ENCODE measurements around the gene KNDC1. TPM values are rescaled to one million over a fixed set of nuclear protein-coding genes. Genes with fewer than 3 reads are reported as not detected.

Gene KNDC1
- total RNA-seq, 1 donor from 2014 or later = 0.55 TPM

- Mint-ChIP-seq H3K9me3 (ENCODE audit: low read depth) (no peaks in the 10 kb centered on the region), H3K4me1 (ENCODE audit: low read depth) (no peaks in the 10 kb centered on the region), H3K27ac (ENCODE audit: unreplicated experiment) (no peak overlapping the region), H3K27me3 (ENCODE audit: low read depth) (peaks cover 25% of the 10 kb centered on the region), H3K4me3 (ENCODE audit: unreplicated experiment) (no peak overlapping the region), H3K36me3 (ENCODE audit: low read depth) (no peaks in the 10 kb centered on the region)
- TF ChIP-seq CTCF (IDR thresholded peaks at IDR 0.05) = no peak
- no peak for DNase-seq (ENCODE audit: low spot score)
Observed at GRCh38 chr10:133166504-133166827, 6.4 kb downstream of the KNDC1 start.

- Mint-ChIP-seq H3K27ac (ENCODE audit: unreplicated experiment) (no peak overlapping the region), H3K4me1 (ENCODE audit: low read depth) (no peaks in the 10 kb centered on the region), H3K27me3 (ENCODE audit: low read depth) (peaks cover 27% of the 10 kb centered on the region), H3K36me3 (ENCODE audit: low read depth) (no peaks in the 10 kb centered on the region), H3K4me3 (ENCODE audit: unreplicated experiment) (no peak overlapping the region), H3K9me3 (ENCODE audit: low read depth) (peaks cover 2% of the 10 kb centered on the region)
- DNase-seq (ENCODE audit: low spot score) = peak; percentile 94
- no peak for TF ChIP-seq CTCF (IDR thresholded peaks at IDR 0.05)
Observed at GRCh38 chr10:133166828-133167692, 7.0 kb downstream of the KNDC1 start.

GRCh38 chr10:133167693-133168616 is 7.9 kb downstream of the KNDC1 start:
- peak; percentile 87 for DNase-seq (ENCODE audit: low spot score)
- H3K4me3 Mint-ChIP-seq (ENCODE audit: unreplicated experiment) = no peak overlapping the region
- H3K4me1 Mint-ChIP-seq (ENCODE audit: low read depth) = no peaks in the 10 kb centered on the region
- H3K9me3 Mint-ChIP-seq (ENCODE audit: low read depth) = peaks cover 3% of the 10 kb centered on the region
- H3K36me3 Mint-ChIP-seq (ENCODE audit: low read depth) = no peaks in the 10 kb centered on the region
- H3K27ac Mint-ChIP-seq (ENCODE audit: unreplicated experiment) = no peak overlapping the region
- no peak for TF ChIP-seq CTCF (IDR thresholded peaks at IDR 0.05)
- H3K27me3 Mint-ChIP-seq (ENCODE audit: low read depth) = peaks cover 19% of the 10 kb centered on the region

DNA sequence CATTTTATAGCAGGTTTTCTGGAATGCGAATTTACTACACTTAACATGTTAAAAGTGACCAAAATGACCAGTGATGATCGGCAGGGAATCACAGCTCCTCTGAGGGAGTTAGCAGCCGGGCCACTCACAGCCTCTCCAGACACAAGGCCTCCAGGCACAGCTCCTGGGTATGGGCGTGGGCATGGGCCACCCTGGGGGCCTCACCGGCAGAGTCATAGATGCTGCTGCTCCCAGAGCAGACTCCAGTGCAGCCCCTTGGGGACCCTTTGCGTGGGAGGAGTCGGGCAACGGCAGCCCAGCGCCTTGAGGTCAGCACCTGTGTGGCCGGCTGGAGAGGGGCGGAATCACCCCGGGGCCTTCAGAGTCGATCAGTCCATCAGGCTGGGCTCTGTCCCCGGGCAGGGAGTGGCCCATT is 8.6 kb downstream of the KNDC1 start:
- DNase-seq (ENCODE audit: low spot score) = peak; percentile 91
- H3K27ac Mint-ChIP-seq (ENCODE audit: unreplicated experiment) = no peak overlapping the region
- peaks cover 19% of the 10 kb centered on the region for H3K27me3 Mint-ChIP-seq (ENCODE audit: low read depth)
- H3K4me3 Mint-ChIP-seq (ENCODE audit: unreplicated experiment) = no peak overlapping the region
- peaks cover 3% of the 10 kb centered on the region for H3K36me3 Mint-ChIP-seq (ENCODE audit: low read depth)
- H3K4me1 Mint-ChIP-seq (ENCODE audit: low read depth) = no peaks in the 10 kb centered on the region
- no peak for TF ChIP-seq CTCF (IDR thresholded peaks at IDR 0.05)
- H3K9me3 Mint-ChIP-seq (ENCODE audit: low read depth) = peaks cover 6% of the 10 kb centered on the region

All from chondrocyte (in vitro differentiated cells).